Thymus (tissue), 11 donors: ENCODE data around the gene SPTB. TPM values are rescaled to one million over a fixed set of nuclear protein-coding genes. Genes with fewer than 3 reads are reported as not detected.
A peak's percentile ranks its signal among the peaks of the same experiment; 100 is the strongest.
"Not testable (repeated sequence)": the region's sequence is repeated elsewhere in the genome, so short reads cannot be mapped to it uniquely, and the experiment has no call there.

ENCODE experiments used
- DNase-seq, 9 donors: peaks; one replicate each; pipeline ENCODE4 v3.0.0-alpha.2; 2013; ENCODE audit warnings: low spot score in 9 of 9, low read depth in 6 of 9, missing footprints in 1 of 9
- H3K27ac ChIP-seq, 2 donors: one replicate each; pipeline ENCODE4 v1.5.1; 2013; ENCODE audit warnings: control low read depth in 1 of 2, low read depth in 1 of 2, low read length in 1 of 2, mild to moderate bottlenecking in 1 of 2, moderate library complexity in 1 of 2
- H3K27me3 ChIP-seq, 2 donors: one replicate each; pipeline ENCODE4 v1.5.1; 2013; ENCODE audit warnings: low read length in 1 of 2; ENCODE audit not compliant: control insufficient read depth in 2 of 2, insufficient read depth in 1 of 2
- H3K36me3 ChIP-seq, 2 donors: one replicate each; pipeline ENCODE4 v1.5.1; 2013; ENCODE audit warnings: low read length in 1 of 2, mild to moderate bottlenecking in 1 of 2, moderate library complexity in 1 of 2; ENCODE audit not compliant: control insufficient read depth in 2 of 2, insufficient read depth in 2 of 2
- H3K4me1 ChIP-seq, 2 donors: one replicate each; pipeline ENCODE4 v1.5.1; 2013; ENCODE audit warnings: low read length in 2 of 2; ENCODE audit not compliant: control insufficient read depth in 2 of 2, insufficient read depth in 2 of 2
- H3K4me3 ChIP-seq, 2 donors: one replicate each; pipeline ENCODE4 v1.5.1; 2013; ENCODE audit warnings: low read length in 2 of 2, control low read depth in 1 of 2, mild to moderate bottlenecking in 1 of 2
- H3K9me3 ChIP-seq, 2 donors: one replicate each; pipeline ENCODE4 v1.5.1; 2013; ENCODE audit warnings: low read length in 1 of 2, mild to moderate bottlenecking in 1 of 2; ENCODE audit not compliant: control insufficient read depth in 2 of 2, insufficient read depth in 1 of 2
- WGBS: extraction: QIAGEN DNeasy Blood & Tissue Kit; methylation state at CpG from one replicate; pipeline ENCODE4 v1.1.7; 2013; 5-methylcytosine and 5-hydroxymethylcytosine counted together
- polyA plus RNA-seq: library from polyadenylated mRNA; stranded (reverse); fragments of 200-250 nt; gene quantifications from one replicate; pipeline ENCODE4 v1.2.3, GENCODE V29; 2013
- total RNA-seq: library from RNA; stranded (reverse); fragments of 120-200 nt; gene quantifications from one replicate; pipeline ENCODE4 v1.2.4, GENCODE V29; 2013
- donor health status: healthy.

Gene SPTB
- total and polyA plus RNA-seq, 2 donors: 1.1 to 1.8 TPM

GRCh38 chr14:64918216-64918615 is 38.5 kb upstream of the SPTB start:
- over 99% methylated on average over 4 of the region's 4 CpGs for WGBS

GRCh38 chr14:64915797-64916196 is 36.1 kb upstream of the SPTB start:
- H3K36me3 ChIP-seq: peaks cover 0 to 3% of the 10 kb centered on the region in 2 donors
- WGBS: 96% methylated on average over 2 of the region's 2 CpGs
- peaks cover 7 to 10% of the 10 kb centered on the region in 2 donors for H3K4me1 ChIP-seq
- H3K27ac ChIP-seq: no peak overlapping the region
- H3K27me3 ChIP-seq: no peaks in the 10 kb centered on the region
- H3K9me3 ChIP-seq: no peaks in the 10 kb centered on the region
- H3K4me3 ChIP-seq: no peak overlapping the region
- DNase-seq: no peak

More at GRCh38 chr14:64918216-64918615, 38.5 kb upstream of the SPTB start:
- Histone ChIP-seq H3K4me1 (peaks cover 7 to 10% of the 10 kb centered on the region in 2 donors), H3K9me3 (no peaks in the 10 kb centered on the region), H3K27me3 (no peaks in the 10 kb centered on the region), H3K27ac (no peak overlapping the region), H3K4me3 (no peak overlapping the region), H3K36me3 (peaks cover 3% of the 10 kb centered on the region in 2 donors)
- no peak for DNase-seq

- H3K9me3 ChIP-seq: no peaks in the 10 kb centered on the region
- peaks cover 7 to 10% of the 10 kb centered on the region in 2 donors for H3K4me1 ChIP-seq
- WGBS: 63% methylated on average over 4 of the region's 4 CpGs
- no peak for DNase-seq
- H3K4me3 ChIP-seq: peak overlapping the region; percentile 81 to 85
- H3K27ac ChIP-seq: peak overlapping the region; percentile 25 to 89
- H3K36me3 ChIP-seq: peaks cover 0 to 3% of the 10 kb centered on the region in 2 donors
- H3K27me3 ChIP-seq: no peaks in the 10 kb centered on the region
These were observed 35.3 kb upstream of the SPTB start for GRCh38 chr14:64915029-64915424.

- Histone ChIP-seq H3K4me3 (peak within 1 kb of the TSS; percentile 81 to 85), H3K36me3 (peaks cover 0 to 3% of the 10 kb centered on the region in 2 donors), H3K9me3 (no peaks in the 10 kb centered on the region), H3K27me3 (peaks cover 0 to under 1% of the 10 kb centered on the region in 2 donors), H3K27ac (peak within 1 kb of the TSS; percentile 89 to 97), H3K4me1 (peaks cover 7 to 10% of the 10 kb centered on the region in 2 donors)
- peak; percentile 95 to 99 (median 98) for DNase-seq
- under 1% methylated on average over 49 of the region's 49 CpGs for WGBS
These were observed 34.7 kb upstream of the SPTB start, which contains the start of gene CHURC1 for GRCh38 chr14:64914237-64915028. Gene CHURC1, plus strand, starts transcription at chr14:64914455. Its CDS starts 41 bp downstream, at chr14:64914496.

- H3K36me3 ChIP-seq, H3K27ac ChIP-seq, DNase-seq, H3K4me3 ChIP-seq, H3K27me3 ChIP-seq, H3K9me3 ChIP-seq: not testable (repeated sequence)
- H3K4me1 ChIP-seq: peaks cover 7 to 10% of the 10 kb centered on the region in 2 donors
- 55% methylated on average over 4 of the region's 5 CpGs for WGBS
These were observed 33.8 kb upstream of the SPTB start for GRCh38 chr14:64913477-64913876.

- peaks cover 7 to 10% of the 10 kb centered on the region in 2 donors for H3K4me1 ChIP-seq
- H3K36me3 ChIP-seq: no peaks in the 10 kb centered on the region
- H3K4me3 ChIP-seq: no peak overlapping the region
- DNase-seq: no peak
- H3K9me3 ChIP-seq: no peaks in the 10 kb centered on the region
- H3K27me3 ChIP-seq: peaks cover 0 to 2% of the 10 kb centered on the region in 2 donors
- 54% methylated on average over 1 of the region's 1 CpG for WGBS
- no peak overlapping the region for H3K27ac ChIP-seq
These were observed 32.6 kb upstream of the SPTB start for GRCh38 chr14:64912261-64912660.

- no peaks in the 10 kb centered on the region for H3K9me3 ChIP-seq
- no peak for DNase-seq
- no peak overlapping the region for H3K27ac ChIP-seq
- peaks cover 7 to 10% of the 10 kb centered on the region in 2 donors for H3K4me1 ChIP-seq
- H3K36me3 ChIP-seq: no peaks in the 10 kb centered on the region
- no peak overlapping the region for H3K4me3 ChIP-seq
- 59% methylated on average over 3 of the region's 3 CpGs for WGBS
- H3K27me3 ChIP-seq: peaks cover 0 to 4% of the 10 kb centered on the region in 2 donors
These were observed 31.3 kb upstream of the SPTB start for GRCh38 chr14:64910847-64911495.

GRCh38 chr14:64906022-64906421 is 26.3 kb upstream of the SPTB start:
- 67% methylated on average over 6 of the region's 6 CpGs for WGBS
- Histone ChIP-seq H3K36me3 (no peaks in the 10 kb centered on the region), H3K4me1 (no peaks in the 10 kb centered on the region), H3K9me3 (no peaks in the 10 kb centered on the region), H3K4me3 (no peak overlapping the region), H3K27ac (no peak overlapping the region), H3K27me3 (peaks cover 0 to 4% of the 10 kb centered on the region in 2 donors)
- DNase-seq: no peak

GRCh38 chr14:64899958-64900357 is 20.3 kb upstream of the SPTB start:
- Histone ChIP-seq H3K27ac (no peak overlapping the region), H3K4me3 (no peak overlapping the region), H3K27me3 (peaks cover 0 to 3% of the 10 kb centered on the region in 2 donors), H3K36me3 (no peaks in the 10 kb centered on the region), H3K4me1 (peaks cover 3 to 5% of the 10 kb centered on the region in 2 donors), H3K9me3 (no peaks in the 10 kb centered on the region)
- DNase-seq: no peak
- 89% methylated on average over 1 of the region's 1 CpG for WGBS
